ENCODE measurements around the gene FBH1.
A peak's percentile ranks its signal among the peaks of the same experiment; 100 is the strongest.

Gene FBH1

DNA sequence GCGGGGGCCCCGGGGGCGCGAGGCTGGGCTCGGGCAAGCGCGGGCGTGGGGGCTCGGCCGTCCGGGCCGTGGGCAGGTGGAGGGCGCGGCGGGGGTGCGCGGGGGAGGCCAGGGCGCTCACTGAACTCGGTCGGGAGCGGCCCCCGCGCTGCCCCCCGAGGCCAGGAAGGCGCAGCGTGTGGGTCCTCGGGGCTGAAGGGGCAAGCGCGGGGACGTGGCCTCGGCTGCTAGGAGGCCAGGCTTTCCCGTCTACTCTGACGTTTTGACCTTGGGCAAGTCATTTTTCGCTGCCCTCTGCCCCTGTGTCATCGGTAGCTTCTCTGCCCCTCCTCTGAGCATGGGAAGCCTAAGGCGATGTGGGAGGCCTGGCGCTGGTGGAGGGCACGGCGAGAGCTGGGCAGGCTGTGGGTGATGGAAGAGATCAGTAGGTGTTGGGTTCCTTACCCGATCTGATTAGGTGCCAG is 441 bp downstream of the FBH1 start:
- TF ChIP-seq CTCF (IDR thresholded peaks at IDR 0.05; ENCODE audit: low read depth, low read length, missing control alignments), result no peak
- in situ Hi-C loops (cut with HindIII; ENCODE audit: low pct_ligation_motif_present, low sequenced_read_pairs), result no loop called here
- Histone ChIP-seq H3K27ac (peak overlapping the region; percentile 65), H3K36me3 (replicated peaks) (peaks cover 10% of the 10 kb centered on the region), H3K27me3 (replicated peaks) (no peaks in the 10 kb centered on the region), H3K4me3 (ENCODE audit: low read depth, low read length) (peak overlapping the region; percentile 89)
- no peak for DNase-seq

DNA sequence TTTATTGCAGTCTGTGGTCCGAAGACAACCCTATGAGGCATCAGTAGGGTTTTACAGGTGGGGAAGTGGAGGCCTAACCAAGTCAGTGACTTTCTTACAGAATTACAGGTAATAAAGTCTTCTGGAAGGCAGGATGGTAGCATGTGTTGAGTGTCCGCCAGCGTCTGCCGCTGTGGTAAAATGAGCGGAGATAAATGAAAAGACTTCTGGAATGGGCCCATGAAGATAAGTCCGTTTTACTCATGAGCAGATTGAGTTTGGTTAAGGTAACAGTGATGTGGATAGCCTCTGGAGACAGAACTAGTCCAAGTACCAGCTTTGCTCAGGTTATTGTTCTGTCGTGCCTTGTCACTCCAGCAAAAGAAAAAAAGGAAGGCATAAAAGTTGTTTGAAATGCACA is 966 bp downstream of the FBH1 start:
- H3K36me3 ChIP-seq (replicated peaks), result peaks cover 8% of the 10 kb centered on the region
- no peak for DNase-seq
- H3K27me3 ChIP-seq (replicated peaks), result no peaks in the 10 kb centered on the region
- in situ Hi-C loops (cut with HindIII; ENCODE audit: low pct_ligation_motif_present, low sequenced_read_pairs), result no loop called here
- H3K4me3 ChIP-seq (ENCODE audit: low read depth, low read length), result peak overlapping the region; percentile 89
- H3K27ac ChIP-seq, result peak overlapping the region; percentile 65
- TF ChIP-seq CTCF (IDR thresholded peaks at IDR 0.05; ENCODE audit: low read depth, low read length, missing control alignments), result no peak

GRCh38 chr10:5892007-5892406 is 2.0 kb downstream of the FBH1 start:
- Histone ChIP-seq H3K4me3 (ENCODE audit: low read depth, low read length) (no peak overlapping the region), H3K27me3 (replicated peaks) (no peaks in the 10 kb centered on the region), H3K36me3 (replicated peaks) (peaks cover 10% of the 10 kb centered on the region), H3K27ac (peak overlapping the region; percentile 20)
- TF ChIP-seq CTCF (IDR thresholded peaks at IDR 0.05; ENCODE audit: low read depth, low read length, missing control alignments), result no peak
- in situ Hi-C loops (cut with HindIII; ENCODE audit: low pct_ligation_motif_present, low sequenced_read_pairs), result no loop called here
- DNase-seq, result peak; percentile 44

GRCh38 chr10:5893321-5893720 is 3.3 kb downstream of the FBH1 start:
- no peak overlapping the region for H3K4me3 ChIP-seq (ENCODE audit: low read depth, low read length)
- DNase-seq, result no peak
- in situ Hi-C loops (cut with HindIII; ENCODE audit: low pct_ligation_motif_present, low sequenced_read_pairs), result no loop called here

DNA sequence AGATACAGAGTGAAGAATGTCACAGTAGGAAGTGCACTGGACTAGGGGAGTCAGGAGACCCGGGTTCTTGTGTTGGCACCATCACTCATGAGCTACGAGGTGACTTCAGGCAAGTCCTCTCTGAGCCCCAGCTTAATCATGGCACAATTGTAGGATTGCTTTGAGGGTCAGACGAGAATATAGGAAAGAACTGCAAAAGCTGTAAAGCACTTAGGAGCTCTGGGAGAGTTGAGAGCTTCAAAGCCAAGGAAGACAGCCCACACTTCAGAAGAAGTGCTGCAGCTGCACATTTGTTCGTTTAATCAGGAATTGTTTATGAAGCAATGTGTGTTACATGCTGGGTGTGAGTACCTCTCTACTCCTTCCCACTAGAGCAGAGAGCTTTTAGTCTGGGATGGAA is 4.4 kb downstream of the FBH1 start:
- DNase-seq, result no peak
- H3K4me3 ChIP-seq (ENCODE audit: low read depth, low read length), result no peak overlapping the region
- peaks cover 19% of the 10 kb centered on the region for H3K36me3 ChIP-seq (replicated peaks)
- no peak overlapping the region for H3K27ac ChIP-seq
- no peak for TF ChIP-seq CTCF (IDR thresholded peaks at IDR 0.05; ENCODE audit: low read depth, low read length, missing control alignments)
- no peaks in the 10 kb centered on the region for H3K27me3 ChIP-seq (replicated peaks)
- in situ Hi-C loops (cut with HindIII; ENCODE audit: low pct_ligation_motif_present, low sequenced_read_pairs), result no loop called here

More at GRCh38 chr10:5893321-5893720, 3.3 kb downstream of the FBH1 start:
- Histone ChIP-seq H3K27me3 (replicated peaks) (no peaks in the 10 kb centered on the region), H3K27ac (no peak overlapping the region), H3K36me3 (replicated peaks) (peaks cover 16% of the 10 kb centered on the region)
- TF ChIP-seq CTCF (IDR thresholded peaks at IDR 0.05; ENCODE audit: low read depth, low read length, missing control alignments), result no peak

GRCh38 chr10:5894873-5895272 is 4.8 kb downstream of the FBH1 start:
- DNase-seq, result no peak
- Histone ChIP-seq H3K27me3 (replicated peaks) (no peaks in the 10 kb centered on the region), H3K4me3 (ENCODE audit: low read depth, low read length) (no peak overlapping the region), H3K36me3 (replicated peaks) (peaks cover 19% of the 10 kb centered on the region), H3K27ac (no peak overlapping the region)
- in situ Hi-C loops (cut with HindIII; ENCODE audit: low pct_ligation_motif_present, low sequenced_read_pairs), result no loop called here
- TF ChIP-seq CTCF (IDR thresholded peaks at IDR 0.05; ENCODE audit: low read depth, low read length, missing control alignments), result no peak

Data from brain microvascular endothelial cell (primary cell).